Activated gamma-delta T cell treated with Interleukin-2 at 50 U/mL for 16 hours (primary cell): ENCODE results near the gene PLEKHG4B.
"Not testable (repeated sequence)": the region's sequence is repeated elsewhere in the genome, so short reads cannot be mapped to it uniquely, and the experiment has no call there.

Source experiments
- DNase-seq: peaks from one replicate; pipeline ENCODE4 v3.0.0-alpha.2; 2020

Gene PLEKHG4B

GRCh38 chr5:235527-235926, 143.6 kb downstream of the PLEKHG4B start:
- DNase-seq = not testable (repeated sequence)

- DNase-seq = not testable (repeated sequence)
Measured at GRCh38 chr5:237931-238330, 146.0 kb downstream of the PLEKHG4B start.
